CD4-positive, alpha-beta T cell treated with Interleukin-17A for 4 hours (primary cell): ENCODE data around the gene NOTCH3.

Experiments used
- DNase-seq: peaks from one replicate; pipeline ENCODE4 v3.0.0-alpha.2; 2020; ENCODE audit warnings: mixed read lengths

The NOTCH3 gene

DNA sequence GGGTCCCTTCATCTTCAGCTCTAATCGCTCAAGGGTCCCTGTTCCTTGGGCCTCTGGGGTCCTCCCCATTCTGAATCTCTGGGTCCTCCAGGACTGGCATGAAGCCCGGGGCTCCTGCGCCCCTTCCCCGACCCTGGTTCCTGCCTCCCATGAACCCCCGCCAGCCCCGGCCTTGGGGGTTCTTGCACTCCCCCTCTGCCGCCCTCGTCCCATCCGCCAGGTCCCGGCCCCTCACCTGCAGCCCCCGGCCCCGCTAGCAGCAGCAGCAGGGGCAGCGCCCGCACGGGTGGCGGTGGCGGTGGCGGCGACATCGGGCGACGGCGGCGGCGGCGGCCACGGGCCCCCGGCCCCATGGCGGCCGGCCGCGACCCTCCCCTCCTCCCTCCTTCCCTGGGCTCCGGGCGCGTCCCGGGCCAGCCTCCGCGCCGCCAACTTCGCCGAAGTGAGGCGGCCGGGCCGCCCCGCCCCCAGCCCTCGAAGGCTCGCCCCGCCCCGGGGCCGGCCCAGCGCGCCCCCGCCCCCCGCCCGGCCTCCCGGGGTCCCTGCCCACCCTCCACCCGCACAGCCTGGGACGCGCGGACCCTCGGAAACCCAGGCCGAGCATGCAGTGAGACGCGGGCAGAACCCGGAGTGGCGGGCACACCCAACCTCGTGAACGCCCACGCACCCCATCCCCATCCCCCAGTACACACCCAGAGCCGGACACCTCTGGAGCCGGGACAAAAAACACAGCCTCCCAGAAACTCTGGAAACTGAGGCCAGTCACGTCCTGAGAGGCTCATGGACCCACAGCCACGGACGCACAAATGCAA, at the start of gene NOTCH3:
Gene NOTCH3, minus strand, starts transcription at position 443 of the 812 bp plus-strand sequence. Its CDS starts 90 bp downstream, at position 353.
- no peak for DNase-seq

DNA sequence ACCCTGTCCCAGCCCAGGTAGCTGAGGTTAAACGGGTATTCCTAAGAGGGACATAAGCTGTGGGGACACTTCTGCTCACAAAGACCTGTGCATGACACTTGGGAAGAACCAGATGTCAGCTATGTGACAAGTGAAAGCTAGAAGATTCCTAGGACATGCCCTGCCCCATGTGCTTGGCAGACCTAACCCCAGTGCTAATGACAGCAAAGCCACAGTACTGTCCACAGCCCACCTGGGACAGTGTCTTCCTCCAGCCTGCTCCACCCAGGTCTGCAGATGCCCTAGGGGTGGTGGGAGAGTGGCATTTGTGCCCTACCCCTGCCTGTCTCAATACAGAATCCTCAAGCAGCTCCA, 49.8 kb upstream of the NOTCH3 start:
- no peak for DNase-seq

DNA sequence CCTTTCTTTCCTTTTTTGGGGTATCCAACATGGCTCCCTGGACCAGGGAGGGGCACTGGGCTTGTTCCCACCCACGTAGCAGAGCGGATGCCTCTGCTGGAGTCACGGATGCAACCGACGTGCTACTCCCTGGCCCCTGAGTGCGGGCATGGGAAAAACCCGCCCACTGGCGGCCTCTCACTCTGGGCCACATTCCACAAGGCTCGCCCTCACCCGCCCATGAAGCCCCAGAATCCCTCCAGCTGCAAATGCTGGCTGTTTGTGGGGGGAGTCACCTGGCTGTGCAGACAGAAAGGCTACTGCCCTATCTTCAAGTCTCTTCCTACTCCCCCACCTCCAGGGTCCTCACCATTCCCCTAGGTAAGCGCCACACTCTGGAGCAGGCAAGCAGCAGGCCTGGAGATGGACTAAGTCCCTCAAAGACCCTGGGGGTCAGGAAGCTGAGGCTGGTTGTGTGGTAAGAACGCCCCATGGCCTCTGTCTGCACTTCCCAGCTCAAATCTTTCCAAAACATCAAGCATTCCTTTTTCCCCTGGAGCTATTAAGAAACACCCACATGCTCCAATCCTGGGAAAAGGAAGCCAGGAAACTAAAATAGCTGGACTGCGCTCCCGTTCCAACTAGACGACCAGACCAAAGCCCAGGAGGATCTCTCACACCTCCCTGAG, 49.3 kb upstream of the NOTCH3 start:
- no peak for DNase-seq

DNA sequence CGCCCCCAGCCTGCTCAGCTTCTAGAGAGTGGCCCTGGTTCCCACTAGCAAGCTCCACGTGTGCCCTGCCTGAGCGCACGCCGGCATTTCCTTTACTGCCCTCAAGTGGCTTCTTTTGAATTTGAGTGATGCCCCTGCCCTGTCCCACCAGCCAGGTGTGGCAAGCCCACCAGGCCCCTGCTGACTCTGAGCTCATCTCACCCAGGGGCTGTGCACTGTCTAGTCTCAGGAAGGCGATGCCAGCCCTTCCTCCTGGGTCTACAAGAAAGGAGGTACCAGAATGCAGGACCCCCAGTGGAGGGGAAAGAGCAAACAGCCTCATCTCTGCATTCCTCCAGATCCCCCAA, 48.7 kb upstream of the NOTCH3 start:
- no peak for DNase-seq

DNA sequence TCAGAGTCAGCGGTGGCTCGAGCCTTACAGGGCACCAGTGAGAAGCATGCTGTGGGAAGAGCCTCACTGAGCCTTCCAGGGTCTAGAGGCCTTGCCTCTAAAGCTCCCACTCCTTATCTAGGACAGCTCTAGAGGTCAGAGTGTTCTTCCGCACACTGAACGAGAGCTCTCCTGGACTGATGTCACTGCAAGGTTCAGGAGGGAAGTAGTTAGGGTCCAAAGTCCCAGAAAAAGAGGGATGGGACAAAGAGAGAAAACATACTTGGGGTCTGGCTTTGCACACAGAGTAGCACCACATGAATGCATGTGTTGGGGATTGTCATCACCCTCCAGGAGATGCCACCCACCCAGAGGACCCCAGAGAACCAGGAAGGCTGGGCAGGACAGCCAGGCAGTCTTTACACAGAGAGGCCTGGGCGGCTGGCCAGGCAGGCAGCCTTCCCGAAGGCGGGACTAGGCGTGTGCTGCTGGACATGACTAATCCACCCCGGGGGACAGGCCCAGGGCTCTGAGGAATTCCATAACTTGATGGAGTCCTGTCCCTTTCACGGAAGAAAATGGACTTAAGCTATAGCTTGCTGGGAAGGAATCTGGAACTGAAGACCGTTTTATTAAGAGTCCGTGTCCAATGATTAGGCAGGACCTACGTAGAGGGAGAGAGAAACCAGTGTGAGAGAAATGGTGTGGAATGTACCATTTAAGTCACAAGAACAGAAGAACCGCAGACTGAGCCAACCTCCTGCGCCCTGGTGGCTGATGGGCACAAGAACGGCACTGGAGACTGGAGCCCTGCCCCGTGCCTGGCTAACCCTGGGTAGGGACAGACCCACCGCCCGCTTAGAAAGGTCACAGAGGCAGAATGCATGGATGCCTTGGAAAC, 48.1 kb upstream of the NOTCH3 start:
- no peak for DNase-seq

DNA sequence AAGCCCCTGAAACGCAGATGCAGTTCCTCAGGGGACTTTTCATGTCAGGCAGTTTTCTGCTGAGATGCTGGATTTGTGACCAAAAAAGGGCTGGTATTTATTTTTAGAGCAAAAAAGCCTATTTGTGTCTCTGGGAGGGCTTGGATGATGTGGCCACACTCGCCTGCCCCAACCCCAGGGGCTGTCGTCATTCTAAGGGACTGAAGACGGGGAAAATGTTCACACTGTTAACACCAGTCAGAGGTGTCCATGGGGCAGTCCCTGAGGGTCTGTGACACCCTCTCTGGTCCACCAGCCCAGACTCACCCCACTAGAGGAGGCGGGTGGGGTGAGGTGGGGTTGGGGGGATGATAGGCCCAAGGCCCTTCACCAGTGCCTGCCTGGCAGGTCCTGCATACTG, 47.3 kb upstream of the NOTCH3 start:
- no peak for DNase-seq

DNA sequence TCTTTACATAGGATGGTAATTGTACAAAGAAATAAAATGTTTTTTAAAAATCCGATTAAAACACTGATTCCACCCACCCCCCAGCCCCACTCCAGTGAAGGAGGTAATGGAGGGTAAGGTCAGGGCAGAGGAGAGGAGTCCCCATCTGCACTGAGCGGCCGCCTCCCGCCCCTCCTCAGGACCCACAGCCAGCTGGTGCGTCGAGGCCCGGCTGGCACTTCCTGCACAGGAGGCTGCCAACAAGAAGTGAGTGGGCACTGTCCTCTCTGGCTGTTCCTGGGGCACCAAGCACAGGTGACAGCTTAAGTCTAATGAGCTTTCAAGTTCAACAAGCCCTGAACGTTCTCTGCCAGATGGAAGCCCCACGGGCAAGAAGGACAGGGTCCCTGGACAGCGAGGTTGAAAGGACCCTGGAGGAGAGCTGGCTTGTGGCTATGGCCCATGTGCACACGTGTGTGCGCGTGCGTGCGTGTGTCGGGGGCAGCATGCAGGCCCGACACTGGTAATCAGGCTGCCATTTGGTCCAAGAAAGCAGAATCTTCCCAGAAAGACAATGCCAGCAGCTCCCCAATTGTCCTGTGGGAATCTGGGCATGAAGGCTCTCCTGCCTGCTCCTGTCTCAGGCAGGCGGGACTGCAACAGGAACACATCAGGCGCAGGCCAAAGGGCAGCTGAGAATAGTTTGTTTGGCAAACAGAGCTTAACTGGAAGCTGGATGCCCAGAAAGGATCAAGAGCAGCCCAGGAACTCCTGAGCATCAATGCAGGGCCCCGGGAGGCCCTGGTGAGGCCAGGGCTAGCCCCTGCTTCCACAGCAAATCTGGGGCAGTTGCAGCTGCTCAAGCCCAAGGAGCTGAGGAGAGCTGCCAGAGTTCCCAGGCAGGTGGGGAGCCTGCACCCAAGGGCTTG, 46.6 kb upstream of the NOTCH3 start:
- no peak for DNase-seq

DNA sequence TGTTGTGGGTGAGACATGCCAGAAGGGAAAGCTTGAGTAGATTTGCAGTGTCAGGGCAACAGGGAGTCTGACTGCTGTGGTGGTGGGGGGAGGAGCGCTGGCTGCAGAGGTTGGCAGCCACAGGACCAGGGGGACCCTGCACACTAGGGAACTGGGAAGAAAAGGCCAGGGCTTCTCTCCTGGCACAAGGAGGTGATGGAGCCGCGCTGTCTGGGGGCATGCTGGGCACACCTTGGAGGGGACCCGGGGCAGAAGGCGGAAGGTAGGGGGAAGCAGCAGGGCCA, 45.3 kb upstream of the NOTCH3 start:
- DNase-seq: no peak

DNA sequence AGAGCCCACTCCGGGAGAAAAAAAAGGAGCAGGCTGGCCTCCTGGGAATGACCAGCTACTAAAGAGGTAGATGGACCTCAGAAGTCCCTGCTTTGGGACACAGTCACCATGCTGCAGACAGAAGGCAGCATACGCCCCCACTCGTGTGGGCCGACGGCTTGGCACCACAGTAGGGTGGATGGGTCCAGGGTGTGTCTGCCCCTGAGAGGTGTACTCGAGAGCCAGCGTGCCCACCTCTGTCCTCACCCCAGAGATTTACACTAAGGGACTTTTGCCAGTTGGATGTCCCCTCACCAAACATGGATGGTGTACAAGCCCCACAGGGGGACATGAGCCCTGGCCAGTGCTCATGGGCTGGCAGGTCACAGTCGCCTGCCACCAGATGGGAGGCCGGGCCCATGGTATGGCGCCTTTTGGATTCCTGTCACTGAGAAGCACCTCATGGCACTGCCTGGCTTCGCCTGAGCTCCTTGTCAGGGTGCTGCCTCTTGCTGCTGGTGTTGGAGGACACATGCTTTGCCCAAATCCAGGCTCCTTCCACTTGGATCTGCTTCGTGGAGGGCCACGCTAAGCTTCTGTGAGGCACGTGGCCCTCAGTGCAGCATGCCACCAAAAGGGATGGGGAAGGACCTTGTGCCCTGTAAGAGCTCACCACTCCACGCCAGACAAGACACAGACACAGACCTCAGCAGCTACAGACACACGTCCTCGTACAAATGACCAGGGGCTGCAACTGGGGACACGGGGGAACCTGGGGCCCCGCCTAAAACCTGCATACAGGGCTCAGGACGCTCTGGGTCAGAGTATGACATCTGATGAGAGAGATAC, 44.8 kb upstream of the NOTCH3 start:
- DNase-seq: no peak

DNA sequence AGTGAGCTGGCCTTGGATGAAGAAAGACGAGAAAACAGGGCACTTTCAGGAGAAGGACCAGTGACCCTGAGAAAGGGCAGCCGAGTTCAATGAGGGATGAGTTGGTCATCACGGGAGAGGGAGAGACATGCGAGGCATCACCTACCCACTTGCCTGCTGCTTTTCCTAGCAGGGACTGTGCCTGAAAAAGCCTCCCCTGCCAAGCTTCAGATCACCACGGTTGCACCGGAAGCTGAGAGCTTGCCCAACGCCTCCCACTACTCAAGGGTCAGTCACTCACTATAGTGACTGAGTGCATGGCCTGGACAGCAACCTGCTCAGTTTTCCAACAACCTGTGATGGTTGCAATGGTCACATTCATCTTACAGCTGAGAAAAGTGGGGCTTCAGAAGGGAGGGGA, 44.0 kb upstream of the NOTCH3 start:
- DNase-seq: no peak

DNA sequence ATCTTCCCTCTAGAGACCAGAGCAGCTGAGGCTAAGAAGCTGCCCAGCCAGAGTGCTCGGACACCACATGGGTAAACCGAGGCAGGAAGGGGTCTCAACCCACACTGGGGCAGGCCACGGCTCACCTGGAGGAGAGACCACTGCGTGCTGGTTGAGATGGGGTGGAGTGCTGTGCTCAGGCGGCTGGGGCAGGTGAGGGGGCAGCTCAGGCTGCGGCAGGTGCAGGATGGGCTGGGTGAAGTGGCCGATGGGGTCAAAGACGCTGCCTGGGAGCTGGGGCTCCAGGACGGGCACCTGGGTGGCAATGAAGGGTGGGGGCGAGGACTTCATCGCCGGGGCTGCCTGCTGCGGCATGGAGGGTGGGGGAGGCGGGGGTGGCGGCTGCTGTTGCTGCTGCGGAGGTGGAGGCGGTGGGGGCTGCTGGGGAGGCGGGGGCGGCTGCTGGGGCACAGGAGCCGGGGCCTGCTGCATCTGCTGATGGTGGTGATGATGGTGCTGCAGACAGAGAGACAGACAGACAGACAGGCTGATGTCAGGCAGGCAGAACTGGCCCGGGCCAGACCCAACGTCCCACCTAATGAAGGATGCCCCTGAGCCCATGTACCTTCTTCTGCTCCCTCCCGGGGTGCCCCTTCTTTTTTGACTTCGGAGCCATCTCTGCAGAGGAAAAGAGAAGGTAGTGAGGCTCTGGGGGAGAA, 43.5 kb upstream of the NOTCH3 start:
- DNase-seq: no peak

DNA sequence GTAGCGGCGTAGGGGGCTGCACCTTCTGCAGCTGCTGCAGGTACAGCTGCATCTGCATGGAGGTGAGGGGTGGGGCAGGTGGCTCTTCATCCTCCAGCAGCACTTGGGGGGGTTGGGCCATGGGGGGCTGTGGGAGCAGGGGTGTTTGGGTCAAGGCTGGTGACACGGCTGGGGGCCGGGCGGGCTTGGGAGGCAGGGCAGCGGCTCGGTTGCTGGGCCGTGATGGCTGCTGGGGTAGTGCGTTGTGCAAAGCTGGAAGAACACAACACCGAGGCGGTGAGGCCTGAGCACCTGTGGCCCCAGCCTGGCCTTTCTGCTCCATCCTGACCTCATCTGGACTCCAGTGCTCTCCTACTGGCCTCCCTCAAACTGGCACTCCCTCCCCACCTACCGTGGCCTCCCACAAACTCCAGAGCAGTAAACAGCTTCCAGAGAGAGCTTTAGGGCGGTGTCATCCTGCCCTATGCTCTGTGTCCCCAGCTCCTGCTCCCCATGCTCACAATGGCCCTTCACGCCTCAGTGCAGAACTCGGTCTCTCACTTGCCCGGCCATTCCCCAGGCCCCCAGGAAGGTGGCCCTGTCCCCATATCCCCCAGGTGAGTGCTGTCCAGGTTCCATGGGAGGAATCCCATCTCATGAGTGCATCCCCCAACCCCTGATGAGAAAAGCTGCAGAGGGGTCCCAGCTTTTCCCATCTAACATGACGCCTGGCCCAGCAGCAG, 42.6 kb upstream of the NOTCH3 start:
- no peak for DNase-seq

DNA sequence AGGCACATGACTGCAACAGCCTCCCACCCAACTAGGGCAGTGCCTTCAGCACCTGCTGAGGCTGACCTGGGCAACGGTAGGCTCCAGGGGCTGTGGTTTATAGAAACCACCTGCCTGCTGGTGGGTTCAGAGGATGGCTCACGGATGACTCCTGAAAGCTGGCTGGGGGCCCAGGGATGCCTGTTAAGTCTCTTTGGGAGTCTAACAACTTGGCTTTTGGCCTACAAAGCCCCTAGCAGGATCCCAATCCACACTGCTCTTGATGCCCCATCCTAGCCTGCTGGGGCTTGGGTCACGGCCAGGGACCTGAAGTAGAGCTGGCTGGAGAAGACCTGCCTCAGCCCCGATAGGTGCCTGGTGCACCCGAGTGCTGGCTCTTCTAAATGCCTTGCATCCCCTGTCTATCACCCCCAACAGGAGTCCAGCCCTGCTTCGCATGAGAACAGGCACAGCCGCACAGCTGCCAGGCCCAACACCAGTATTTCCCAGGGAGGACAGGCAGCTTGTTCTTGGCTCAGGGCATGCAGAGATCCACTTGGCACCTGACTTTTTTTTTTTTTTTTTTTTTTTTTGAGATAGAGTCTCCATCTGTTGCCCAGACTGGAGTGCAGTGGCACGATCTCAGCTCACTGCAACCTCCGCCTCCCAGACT, 40.6 kb upstream of the NOTCH3 start:
- no peak for DNase-seq

DNA sequence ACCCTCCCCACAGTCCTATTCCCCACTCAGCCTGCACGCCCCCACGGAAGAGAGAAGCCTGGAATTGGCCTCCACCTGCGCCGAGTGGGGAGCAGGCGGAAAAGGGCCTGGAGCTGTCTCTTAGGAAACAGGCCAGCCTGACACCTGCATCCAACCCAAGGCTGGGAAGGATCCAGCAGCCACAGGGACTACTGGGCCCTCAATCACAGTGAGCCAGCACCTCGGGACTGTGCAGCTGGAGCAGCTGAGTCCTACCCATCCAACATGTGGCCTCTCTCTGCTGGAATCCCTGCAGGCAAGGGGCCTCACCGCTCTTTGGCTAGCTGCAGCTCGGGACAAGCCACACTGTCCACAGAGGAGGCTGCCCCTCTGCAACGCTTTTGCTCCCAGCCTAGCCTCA, 39.7 kb upstream of the NOTCH3 start:
- DNase-seq: no peak

DNA sequence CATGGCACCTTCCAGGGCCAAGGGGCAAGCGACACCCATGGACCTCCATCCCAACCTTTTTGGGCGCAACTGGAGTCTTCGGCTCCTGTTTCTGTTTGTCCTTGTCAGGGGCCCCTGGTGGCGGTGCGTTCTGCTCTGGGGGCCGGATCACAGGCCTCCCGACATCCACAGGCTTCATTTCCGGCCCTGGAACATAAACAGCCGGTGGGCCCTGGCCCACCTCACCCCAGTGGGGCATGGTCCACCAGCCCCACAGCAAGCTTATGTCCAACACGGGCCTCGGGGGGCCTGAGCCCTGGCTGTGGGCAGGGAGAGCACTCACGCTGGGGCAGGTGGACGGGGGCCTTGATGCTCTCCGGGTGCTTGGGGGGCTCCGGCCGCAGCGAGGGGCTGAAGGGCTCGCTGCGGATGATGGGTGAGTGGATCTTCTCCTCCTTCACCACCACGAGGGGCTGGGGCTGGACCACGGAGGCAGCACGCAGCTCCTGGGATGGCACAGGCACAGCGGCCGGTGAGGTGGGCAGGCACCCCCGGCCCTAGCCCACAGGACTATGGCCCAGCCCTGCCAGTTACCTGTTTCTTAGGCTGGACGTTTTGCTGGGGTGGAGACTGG, 38.6 kb upstream of the NOTCH3 start:
- no peak for DNase-seq

DNA sequence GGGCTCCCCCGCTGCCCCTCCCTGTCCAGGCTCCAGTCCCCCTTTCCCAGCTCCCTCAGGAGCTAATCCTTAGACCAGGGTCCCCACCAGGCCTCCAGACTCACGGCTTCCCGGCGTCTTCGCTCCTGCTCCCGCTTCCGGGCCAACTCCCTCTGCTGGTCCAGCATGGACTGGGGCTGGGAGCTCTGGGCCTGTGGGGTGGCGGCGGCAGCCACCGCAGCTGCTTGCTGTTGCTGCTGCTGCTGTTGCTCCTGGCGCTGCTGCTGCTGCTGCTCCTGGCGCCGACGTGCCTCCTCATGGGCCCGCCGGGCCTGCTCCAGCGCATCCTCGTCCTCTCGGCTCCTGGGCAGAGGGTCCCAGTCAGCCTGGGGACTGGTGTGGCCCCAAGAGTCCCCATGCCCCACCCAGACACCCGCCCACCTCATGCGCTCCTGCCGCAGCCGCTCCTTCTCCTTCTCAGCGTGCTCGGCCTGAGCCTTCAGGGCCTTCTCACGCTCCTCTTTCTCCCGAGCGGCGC, 37.9 kb upstream of the NOTCH3 start:
- no peak for DNase-seq

DNA sequence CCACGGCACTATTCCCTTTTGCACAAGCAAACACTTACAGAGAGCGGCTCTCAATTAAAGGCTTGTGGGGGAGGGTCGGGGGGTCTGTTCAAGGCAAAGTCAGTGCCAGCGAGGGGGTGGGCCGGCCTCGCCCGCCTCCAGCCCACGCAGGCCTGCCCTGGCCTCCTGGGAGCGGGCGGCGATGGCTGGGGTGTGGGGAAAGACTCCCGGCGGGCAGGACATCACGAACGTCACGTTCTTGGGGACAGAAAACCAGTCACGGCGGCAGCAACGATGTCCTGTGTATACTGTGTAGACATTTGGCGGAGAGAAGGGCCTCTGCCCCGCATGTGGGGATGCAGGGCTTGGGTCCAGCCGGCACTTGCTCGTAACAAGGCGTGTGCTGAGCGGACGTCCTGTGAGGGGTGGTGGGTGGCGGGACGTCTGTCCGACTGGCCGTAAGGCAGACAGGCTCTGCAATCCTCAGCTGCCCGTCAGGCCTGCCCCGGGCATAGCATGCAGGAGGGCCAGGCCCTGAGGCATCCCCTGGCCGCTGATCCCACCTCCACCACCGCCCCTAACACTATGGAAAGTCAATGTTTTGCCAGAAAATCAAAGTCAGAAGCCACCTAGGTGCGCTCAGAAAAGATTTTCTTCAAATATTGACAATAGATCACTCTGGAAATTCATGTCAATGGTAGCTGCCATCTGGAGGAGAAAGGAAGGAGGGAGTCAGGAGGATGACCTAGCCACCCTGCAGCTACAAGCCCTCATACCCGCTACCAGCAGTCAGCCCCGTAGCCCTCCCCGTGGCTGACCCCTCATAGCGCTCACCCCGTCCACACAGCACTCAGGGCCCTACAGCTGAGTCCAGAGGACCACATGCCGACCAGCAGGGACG, 37.2 kb upstream of the NOTCH3 start:
- no peak for DNase-seq

DNA sequence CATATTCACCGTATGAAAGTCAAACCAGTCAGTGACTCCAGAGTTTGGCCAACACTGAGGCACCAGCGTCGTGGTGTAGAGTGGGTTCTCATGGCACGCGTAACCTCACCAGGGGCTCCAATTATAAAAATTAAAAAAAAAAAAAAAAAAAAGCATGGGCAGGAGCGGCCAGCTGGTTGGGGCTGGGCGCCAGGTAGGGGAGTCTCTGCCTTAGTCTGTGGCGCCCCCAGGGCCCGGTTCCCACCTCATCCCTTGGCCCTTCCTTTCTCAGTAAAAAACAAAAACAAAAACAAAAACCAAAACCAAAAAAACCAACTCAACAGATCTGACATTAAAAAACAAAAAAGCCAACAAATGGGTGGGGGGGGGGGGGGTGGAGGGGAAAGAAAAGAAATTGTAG, 36.1 kb upstream of the NOTCH3 start:
- no peak for DNase-seq
